Thyroid gland (tissue), 4 donors: Measurements from ENCODE around the gene PLPP1. TPM values are rescaled to one million over a fixed set of nuclear protein-coding genes. Genes with fewer than 3 reads are reported as not detected.
A peak's percentile ranks its signal among the peaks of the same experiment; 100 is the strongest.

ENCODE experiments used
- DNase-seq, 2 donors: peaks; one replicate each; pipeline ENCODE4 v3.0.0-alpha.2; 2019
- H3K27ac ChIP-seq, 3 donors: fragments of 200-600 bp; sonication (generic); 1 replicate in 2 of 3; 2 replicates in 1 of 3; pipeline ENCODE4 v1.5.1; 2016 to 2019; ENCODE audit warnings: mild to moderate bottlenecking in 1 of 3, moderate library complexity in 1 of 3
- H3K27me3 ChIP-seq: fragments of 200-600 bp; sonication (generic); one replicate; pipeline ENCODE4 v1.5.1; 2019
- H3K36me3 ChIP-seq, 2 donors: fragments of 200-600 bp; sonication (generic); one replicate each; pipeline ENCODE4 v1.5.1; 2016 to 2019
- H3K4me1 ChIP-seq, 2 donors: fragments of 200-600 bp; sonication (generic); one replicate each; pipeline ENCODE4 v1.5.1; 2017 to 2019
- H3K4me3 ChIP-seq, 3 donors: fragments of 200-600 bp; sonication (generic); replicated peaks in 1 of 3; 1 replicate in 2 of 3; 2 replicates in 1 of 3; pipeline ENCODE4 v1.5.1; 2016; ENCODE audit warnings: mild to moderate bottlenecking in 1 of 3
- H3K9me3 ChIP-seq: fragments of 200-600 bp; sonication (generic); one replicate; pipeline ENCODE4 v1.5.1; 2017
- POLR2A ChIP-seq, 2 donors: fragments of 450-650 bp; IDR thresholded peaks; one replicate each; pipeline ENCODE4 v1.6.1; 2017; ENCODE audit warnings: antibody characterized with exemption in 2 of 2, mild to moderate bottlenecking in 2 of 2, moderate library complexity in 1 of 2
- WGBS, 2 donors: methylation state at CpG; one replicate each; pipeline ENCODE4 v1.1.5; 2017; 5-methylcytosine and 5-hydroxymethylcytosine counted together
- intact Hi-C: fragments of 100-400 bp; cut with DNase I; formaldehyde crosslinking; loops from one replicate; pipeline ENCODE4 v1.15.1; 2023
- total RNA-seq, 4 donors: library from RNA; depleted of rRNA; stranded (reverse); fragments of >200 nt; gene quantifications; one replicate each; pipeline ENCODE4 v1.2.3, GENCODE V29; 2016
- TF ChIP-seq, protein P1 (sequence below), 6 experiments: fragments of 200-600 bp in 3 of 6; fragments of 450-650 bp in 3 of 6; sonication (generic) in 3 of 6; IDR thresholded peaks; one replicate each; pipeline ENCODE4 v1.5.1; 2016 to 2019; ENCODE audit warnings: antibody characterized with exemption in 6 of 6, mild to moderate bottlenecking in 2 of 6, inconsistent platforms in 1 of 6, moderate library complexity in 1 of 6

Gene PLPP1
- total RNA-seq, 4 donors from 2014 or later, result 172 to 284 (median 248) TPM

DNA sequence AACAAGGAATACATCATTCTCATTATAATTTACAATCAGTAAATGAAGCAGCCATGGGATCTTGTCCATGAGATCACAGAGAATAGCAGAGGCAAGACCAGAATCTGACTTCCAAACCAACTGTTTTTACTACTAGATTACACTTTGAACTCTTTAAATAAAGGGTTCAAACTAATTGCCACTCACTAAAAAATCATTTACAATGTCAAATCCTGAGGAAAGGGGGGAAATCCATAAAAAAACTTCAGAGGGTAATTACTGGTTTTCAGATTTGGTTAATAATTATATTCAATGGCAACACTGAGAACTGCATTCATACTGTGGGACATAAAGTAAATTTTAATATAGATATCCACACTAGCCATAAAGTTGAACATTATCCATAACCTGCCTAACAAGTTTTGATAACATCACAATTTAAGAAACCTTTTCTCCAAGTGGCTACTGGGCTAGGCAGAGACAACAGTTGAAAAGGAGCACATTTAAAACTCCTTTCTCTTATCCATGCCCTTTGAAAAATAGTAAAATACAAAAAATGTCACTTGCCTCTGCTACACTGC, 15.9 kb downstream of the PLPP1 start:
- no peaks in the 10 kb centered on the region for H3K36me3 ChIP-seq
- H3K27ac ChIP-seq, result no peak overlapping the region
- no peak overlapping the region for H3K4me3 ChIP-seq
- DNase-seq, result no peak
- no peaks in the 10 kb centered on the region for H3K9me3 ChIP-seq
- H3K27me3 ChIP-seq, result no peaks in the 10 kb centered on the region
- H3K4me1 ChIP-seq, result peaks cover 0 to 11% of the 10 kb centered on the region in 2 donors
- intact Hi-C loops, result no loop called here
- TF ChIP-seq POLR2A (IDR thresholded peaks at IDR 0.05), result no peak

DNA sequence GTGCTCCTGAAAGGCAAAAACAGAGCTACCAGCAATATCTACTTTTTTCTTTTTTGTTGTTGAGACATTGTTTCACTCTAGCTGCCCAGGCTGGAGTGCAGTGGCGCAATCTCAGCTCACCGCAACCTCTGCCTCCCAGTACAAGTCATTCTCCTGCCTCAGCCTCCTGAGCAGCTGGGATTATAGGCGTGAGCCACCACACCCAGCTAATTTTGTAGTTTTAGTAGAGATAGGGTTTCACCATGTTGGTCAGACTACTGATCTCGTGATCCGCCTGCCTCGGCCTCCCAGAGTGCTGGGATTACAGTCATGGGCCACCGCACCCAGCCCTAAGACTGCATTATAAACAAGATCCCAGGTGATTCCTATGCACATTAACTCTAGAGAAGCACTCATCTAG, 17.0 kb downstream of the PLPP1 start:
- H3K4me3 ChIP-seq, result no peak overlapping the region
- intact Hi-C loops, result no loop called here
- H3K9me3 ChIP-seq, result no peaks in the 10 kb centered on the region
- TF ChIP-seq, protein P1, sequence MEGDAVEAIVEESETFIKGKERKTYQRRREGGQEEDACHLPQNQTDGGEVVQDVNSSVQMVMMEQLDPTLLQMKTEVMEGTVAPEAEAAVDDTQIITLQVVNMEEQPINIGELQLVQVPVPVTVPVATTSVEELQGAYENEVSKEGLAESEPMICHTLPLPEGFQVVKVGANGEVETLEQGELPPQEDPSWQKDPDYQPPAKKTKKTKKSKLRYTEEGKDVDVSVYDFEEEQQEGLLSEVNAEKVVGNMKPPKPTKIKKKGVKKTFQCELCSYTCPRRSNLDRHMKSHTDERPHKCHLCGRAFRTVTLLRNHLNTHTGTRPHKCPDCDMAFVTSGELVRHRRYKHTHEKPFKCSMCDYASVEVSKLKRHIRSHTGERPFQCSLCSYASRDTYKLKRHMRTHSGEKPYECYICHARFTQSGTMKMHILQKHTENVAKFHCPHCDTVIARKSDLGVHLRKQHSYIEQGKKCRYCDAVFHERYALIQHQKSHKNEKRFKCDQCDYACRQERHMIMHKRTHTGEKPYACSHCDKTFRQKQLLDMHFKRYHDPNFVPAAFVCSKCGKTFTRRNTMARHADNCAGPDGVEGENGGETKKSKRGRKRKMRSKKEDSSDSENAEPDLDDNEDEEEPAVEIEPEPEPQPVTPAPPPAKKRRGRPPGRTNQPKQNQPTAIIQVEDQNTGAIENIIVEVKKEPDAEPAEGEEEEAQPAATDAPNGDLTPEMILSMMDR (IDR thresholded peaks at IDR 0.05), result no peak
- no peak for TF ChIP-seq POLR2A (IDR thresholded peaks at IDR 0.05)
- no peaks in the 10 kb centered on the region for H3K36me3 ChIP-seq
- peaks cover 0 to 11% of the 10 kb centered on the region in 2 donors for H3K4me1 ChIP-seq
- no peak overlapping the region for H3K27ac ChIP-seq
- no peak for DNase-seq
- H3K27me3 ChIP-seq, result no peaks in the 10 kb centered on the region
- WGBS, 2 donors, result 95 to 97% methylated on average over 7 of the region's 7 CpGs

DNA sequence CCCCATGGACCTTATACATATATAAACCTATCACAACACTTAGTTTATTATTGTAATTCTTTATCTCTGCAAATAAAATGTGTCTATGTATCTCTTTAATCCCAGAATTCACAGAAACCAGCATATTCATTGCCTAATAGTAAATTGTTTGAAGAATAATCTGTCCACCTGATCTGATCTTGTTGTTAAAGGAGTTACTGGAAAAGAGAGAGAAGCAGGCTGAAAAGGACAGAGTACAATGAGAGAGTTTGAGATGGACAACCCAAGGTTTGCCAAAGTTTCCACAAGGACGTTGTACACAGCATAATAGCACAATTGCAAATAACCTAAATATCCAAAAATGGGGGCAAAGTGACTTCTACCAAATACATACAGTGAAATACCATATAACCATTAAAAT, 23.8 kb downstream of the PLPP1 start:
- Histone ChIP-seq H3K27me3 (no peaks in the 10 kb centered on the region), H3K4me1 (peaks cover 25 to 35% of the 10 kb centered on the region in 2 donors), H3K9me3 (no peaks in the 10 kb centered on the region), H3K27ac (no peak overlapping the region), H3K4me3 (no peak overlapping the region), H3K36me3 (no peaks in the 10 kb centered on the region)
- intact Hi-C loops, result no loop called here
- 77 to 79% methylated on average over 1 of the region's 1 CpG for WGBS, 2 donors
- no peak for DNase-seq
- TF ChIP-seq, protein P1 (IDR thresholded peaks at IDR 0.05), result no peak
- no peak for TF ChIP-seq POLR2A (IDR thresholded peaks at IDR 0.05)

DNA sequence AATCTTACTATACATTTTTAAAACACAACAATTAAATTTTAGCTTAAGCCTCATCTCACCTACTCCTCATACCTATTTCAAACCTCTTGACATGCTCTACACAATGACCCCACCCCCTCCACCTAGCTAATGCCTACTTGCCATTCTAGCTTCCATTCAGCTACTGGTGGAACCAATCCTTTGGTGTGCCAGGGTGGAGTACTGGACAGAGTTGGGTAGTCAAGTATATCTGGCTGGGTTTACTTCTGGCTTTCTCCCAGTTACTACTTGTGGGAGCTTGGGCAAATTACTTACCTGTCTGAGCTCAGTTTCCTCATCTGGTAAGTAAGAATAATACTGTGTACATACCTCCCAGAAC, 24.3 kb downstream of the PLPP1 start:
- DNase-seq, result peak in 1 of 2 donors; percentile 14
- H3K27me3 ChIP-seq, result no peaks in the 10 kb centered on the region
- H3K4me1 ChIP-seq, result peaks cover 25 to 39% of the 10 kb centered on the region in 2 donors
- H3K36me3 ChIP-seq, result no peaks in the 10 kb centered on the region
- no peak overlapping the region for H3K4me3 ChIP-seq
- intact Hi-C loops, result no loop called here
- H3K9me3 ChIP-seq, result no peaks in the 10 kb centered on the region
- no peak for TF ChIP-seq POLR2A (IDR thresholded peaks at IDR 0.05)
- TF ChIP-seq, protein P1 (IDR thresholded peaks at IDR 0.05), result no peak
- H3K27ac ChIP-seq, result no peak overlapping the region

DNA sequence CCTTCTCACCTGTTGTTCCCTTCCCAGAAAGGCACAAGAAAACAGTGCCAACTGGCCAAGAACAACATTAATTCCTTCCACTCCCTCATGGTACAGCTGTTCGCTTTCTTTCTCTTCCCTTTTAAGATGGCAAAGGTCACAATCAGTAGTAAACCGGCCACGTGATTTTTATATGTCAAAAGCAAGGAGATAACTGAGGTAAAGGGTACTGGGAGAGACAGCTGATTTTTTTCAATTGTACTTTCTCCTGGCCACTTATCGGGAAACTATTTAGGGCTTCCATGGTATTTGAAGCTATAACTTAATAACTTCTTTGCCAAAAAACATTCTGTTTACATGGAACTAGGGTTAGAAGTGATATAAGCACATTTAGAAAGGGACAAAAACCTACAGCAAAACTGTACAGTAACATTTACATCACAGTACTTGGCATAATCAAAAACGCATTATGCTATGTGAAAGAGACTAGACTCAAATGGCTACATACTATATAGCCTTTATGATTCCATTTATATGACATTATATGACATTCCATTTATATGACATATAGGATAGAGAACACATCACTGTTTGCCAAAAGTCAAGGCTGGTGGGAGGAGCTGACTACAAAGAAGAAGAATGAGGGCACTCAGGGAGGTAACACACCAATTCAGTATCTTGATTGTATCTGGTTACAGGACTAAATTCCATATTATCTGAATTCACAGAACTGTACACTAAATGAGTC, 24.8 kb downstream of the PLPP1 start:
- peaks cover 28 to 42% of the 10 kb centered on the region in 2 donors for H3K4me1 ChIP-seq

More for the DNA sequence above, 24.8 kb downstream of the PLPP1 start:
- intact Hi-C loops, result no loop called here
- Histone ChIP-seq H3K4me3 (no peak overlapping the region), H3K27ac (peak overlapping the region in 1 of 3 donors; percentile 24), H3K9me3 (no peaks in the 10 kb centered on the region), H3K27me3 (no peaks in the 10 kb centered on the region), H3K36me3 (no peaks in the 10 kb centered on the region)
- TF ChIP-seq, protein P1 (IDR thresholded peaks at IDR 0.05), result no peak
- no peak for TF ChIP-seq POLR2A (IDR thresholded peaks at IDR 0.05)
- DNase-seq, result no peak
- 60 to 73% methylated on average over 5 of the region's 5 CpGs for WGBS, 2 donors
